Testis (tissue), 2 donors: ENCODE results near the gene RXRG.

ENCODE experiments used
- POLR2A ChIP-seq: fragments of 450-650 bp; IDR thresholded peaks from one replicate; pipeline ENCODE4 v1.6.1; 2017; ENCODE audit warnings: antibody characterized with exemption, mild to moderate bottlenecking, moderate library complexity
- TF ChIP-seq, protein P1 (sequence below), 3 experiments: fragments of 450-650 bp in 2 of 3; fragments of 200-600 bp in 1 of 3; sonication (generic) in 1 of 3; IDR thresholded peaks; one replicate each; pipeline ENCODE4 v1.5.1; 2016 to 2019; ENCODE audit warnings: antibody characterized with exemption in 3 of 3, mild to moderate bottlenecking in 2 of 3, moderate library complexity in 1 of 3

- TF ChIP-seq POLR2A = no peak
- TF ChIP-seq, protein P1, sequence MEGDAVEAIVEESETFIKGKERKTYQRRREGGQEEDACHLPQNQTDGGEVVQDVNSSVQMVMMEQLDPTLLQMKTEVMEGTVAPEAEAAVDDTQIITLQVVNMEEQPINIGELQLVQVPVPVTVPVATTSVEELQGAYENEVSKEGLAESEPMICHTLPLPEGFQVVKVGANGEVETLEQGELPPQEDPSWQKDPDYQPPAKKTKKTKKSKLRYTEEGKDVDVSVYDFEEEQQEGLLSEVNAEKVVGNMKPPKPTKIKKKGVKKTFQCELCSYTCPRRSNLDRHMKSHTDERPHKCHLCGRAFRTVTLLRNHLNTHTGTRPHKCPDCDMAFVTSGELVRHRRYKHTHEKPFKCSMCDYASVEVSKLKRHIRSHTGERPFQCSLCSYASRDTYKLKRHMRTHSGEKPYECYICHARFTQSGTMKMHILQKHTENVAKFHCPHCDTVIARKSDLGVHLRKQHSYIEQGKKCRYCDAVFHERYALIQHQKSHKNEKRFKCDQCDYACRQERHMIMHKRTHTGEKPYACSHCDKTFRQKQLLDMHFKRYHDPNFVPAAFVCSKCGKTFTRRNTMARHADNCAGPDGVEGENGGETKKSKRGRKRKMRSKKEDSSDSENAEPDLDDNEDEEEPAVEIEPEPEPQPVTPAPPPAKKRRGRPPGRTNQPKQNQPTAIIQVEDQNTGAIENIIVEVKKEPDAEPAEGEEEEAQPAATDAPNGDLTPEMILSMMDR (IDR thresholded peaks at IDR 0.05) = no peak
These were observed 26.7 kb downstream of the RXRG start for GRCh38 chr1:165418195-165418594.
